ENCODE data around the gene SPSB2. TPM values are rescaled to one million over a fixed set of nuclear protein-coding genes. Genes with fewer than 3 reads are reported as not detected.

The SPSB2 gene
- total and polyA plus RNA-seq, 7 experiments from 2014 or later = 5.1 to 20.2 (median 11.2) TPM

DNA sequence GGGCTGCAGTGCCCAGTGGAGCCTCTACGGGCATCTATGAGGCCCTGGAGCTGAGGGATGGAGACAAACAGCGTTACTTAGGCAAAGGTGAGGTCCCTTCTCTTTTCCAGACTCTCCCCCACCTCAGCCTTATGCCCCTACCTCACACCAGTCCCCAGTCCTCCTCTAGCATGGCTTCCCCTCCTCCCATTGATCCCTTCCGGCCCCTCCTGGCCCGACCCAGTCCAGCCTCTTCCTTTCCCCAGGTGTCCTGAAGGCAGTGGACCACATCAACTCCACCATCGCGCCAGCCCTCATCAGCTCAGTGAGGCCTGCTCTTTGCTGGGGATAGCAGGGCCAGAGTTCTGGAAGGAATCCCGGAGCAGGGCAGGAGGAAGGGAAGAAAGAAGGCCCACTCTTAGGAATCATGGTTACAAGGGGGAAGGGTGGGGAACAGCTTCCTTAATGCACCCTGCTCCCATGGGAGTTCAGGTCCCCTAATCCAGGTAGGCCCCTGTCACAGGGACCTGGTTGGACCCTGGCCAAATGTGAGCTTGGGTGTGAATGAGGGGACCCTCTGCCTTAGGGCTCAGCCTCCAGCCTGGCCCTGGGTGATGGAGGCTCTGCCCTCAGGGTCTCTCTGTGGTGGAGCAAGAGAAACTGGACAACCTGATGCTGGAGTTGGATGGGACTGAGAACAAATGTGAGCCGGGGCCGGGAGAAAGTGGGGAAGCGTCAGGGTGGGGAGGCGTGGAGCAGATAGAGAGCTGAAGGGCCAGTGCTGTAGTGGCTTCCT is 43.5 kb upstream of the SPSB2 start:
- H3K9me3 Mint-ChIP-seq = no peaks in the 10 kb centered on the region
- intact Hi-C loops (cut with micrococcal nuclease) = no loop called here
- Histone ChIP-seq H3K4me3 (ENCODE audit: low read length) (no peak overlapping the region), H3K9me3 (ENCODE audit: control insufficient read depth in 2 of 3, low read length in 3 of 3) (no peaks in the 10 kb centered on the region), H3K36me3 (ENCODE audit: control insufficient read depth in 2 of 3, insufficient read depth in 3 of 3, low read length in 3 of 3) (peaks cover 5 to 50% (median 11%) of the 10 kb centered on the region in 3 experiments), H3K27me3 (ENCODE audit: control insufficient read depth in 2 of 2, insufficient read depth in 2 of 2, low read length in 2 of 2) (no peaks in the 10 kb centered on the region), H3K4me1 (ENCODE audit: control insufficient read depth in 2 of 2, insufficient read depth in 2 of 2, low read length in 2 of 2) (peaks cover 11 to 14% of the 10 kb centered on the region in 2 donors), H3K27ac (ENCODE audit: low read depth, low read length) (peak overlapping the region; percentile 18)
- no peak for DNase-seq
- H3K4me3 Mint-ChIP-seq = peak overlapping the region in 8 of 10 donors; percentile 52 to 100 (median 92)
- POLR2A ChIA-PET = interaction anchor here (0.6 to 5.7 kb wide), 12 partner anchors 9 to 195 kb away, joined by 3 to 50 read pairs (median 6); partner anchors contain the start of genes ATN1, C12orf57, RNU7-1 and SPSB2
- H3K4me1 Mint-ChIP-seq = peaks cover 0 to 58% (median 36%) of the 10 kb centered on the region in 7 donors
- ATAC-seq = no peak
- peak overlapping the region in 8 of 9 donors; percentile 13 to 90 (median 54) for H3K27ac Mint-ChIP-seq
- H3K36me3 Mint-ChIP-seq = peaks cover 0 to 35% (median 9%) of the 10 kb centered on the region in 5 donors
- H3K27me3 Mint-ChIP-seq = peaks cover 0 to 4% (median 0%) of the 10 kb centered on the region in 5 donors
- CTCF ChIA-PET = interaction anchor here (1.2 to 1.6 kb wide), 2 partner anchors 27 to 44 kb away, joined by 3 to 4 read pairs; partner anchors contain the start of genes C12orf57, RNU7-1 and SPSB2

DNA sequence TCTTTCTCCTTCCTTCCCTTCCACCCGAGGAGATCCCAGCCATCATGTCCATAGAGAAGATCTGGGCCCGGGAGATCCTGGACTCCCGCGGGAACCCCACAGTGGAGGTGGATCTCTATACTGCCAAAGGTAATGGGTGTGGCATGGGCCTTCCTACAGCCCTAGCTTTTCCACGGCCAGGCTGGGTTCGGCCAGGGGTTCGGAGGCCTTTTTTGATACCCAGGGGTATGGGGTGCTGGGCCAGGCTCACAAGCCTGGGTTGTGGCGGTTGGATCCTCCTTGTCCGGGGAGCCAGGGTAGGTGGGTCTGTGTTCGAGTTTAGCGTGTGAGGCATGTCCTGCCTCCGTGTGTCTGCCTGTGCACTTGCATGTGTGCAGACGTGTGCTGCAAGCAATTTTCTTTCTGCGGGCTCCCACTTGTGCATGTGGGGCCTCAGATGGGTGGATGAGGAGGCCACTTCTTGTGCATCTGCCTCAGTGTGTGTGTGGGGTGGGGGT is 42.7 kb upstream of the SPSB2 start:
- Histone ChIP-seq H3K27ac (ENCODE audit: low read depth, low read length) (peak overlapping the region; percentile 86), H3K27me3 (ENCODE audit: control insufficient read depth in 2 of 2, insufficient read depth in 2 of 2, low read length in 2 of 2) (no peaks in the 10 kb centered on the region)
- ATAC-seq = no peak

GRCh38 chr12:6914947-6915788 is 42.1 kb upstream of the SPSB2 start:
- Mint-ChIP-seq H3K4me3 (peak overlapping the region; percentile 88 to 100 (median 96)), H3K27me3 (peaks cover 0 to 4% (median 0%) of the 10 kb centered on the region in 5 donors), H3K4me1 (peaks cover 0 to 60% (median 36%) of the 10 kb centered on the region in 7 donors), H3K27ac (peak overlapping the region; percentile 86 to 99 (median 91)), H3K9me3 (no peaks in the 10 kb centered on the region), H3K36me3 (peaks cover 0 to 33% (median 9%) of the 10 kb centered on the region in 5 donors)
- peak overlapping the region; percentile 79 for H3K4me3 ChIP-seq (ENCODE audit: low read length)
- CTCF ChIA-PET = interaction anchor here (1.0 to 3.1 kb wide), 2 partner anchors 10 to 46 kb away, joined by 3 to 14 read pairs; no protein-coding TSS in a partner anchor
- peaks cover 11 to 14% of the 10 kb centered on the region in 2 donors for H3K4me1 ChIP-seq (ENCODE audit: control insufficient read depth in 2 of 2, insufficient read depth in 2 of 2, low read length in 2 of 2)
- intact Hi-C loops (cut with micrococcal nuclease) = loop anchor here (1.0 to 5.0 kb wide), 11 partner anchors 9 to 104 kb away; partner anchors contain the start of genes LRRC23 (in 2 of the 2), SPSB2 (in 2 of the 2), LPCAT3 (in 1 of the 2) and PTPN6 (in 1 of the 2)
- no peak for DNase-seq
- H3K9me3 ChIP-seq (ENCODE audit: control insufficient read depth in 2 of 3, low read length in 3 of 3) = no peaks in the 10 kb centered on the region
- peak overlapping the region; percentile 86 for H3K27ac ChIP-seq (ENCODE audit: low read depth, low read length)
- peaks cover 5 to 37% (median 11%) of the 10 kb centered on the region in 3 experiments for H3K36me3 ChIP-seq (ENCODE audit: control insufficient read depth in 2 of 3, insufficient read depth in 3 of 3, low read length in 3 of 3)
- POLR2A ChIA-PET = interaction anchor here (0.6 to 5.7 kb wide), 17 partner anchors 8 to 191 kb away, joined by 3 to 50 read pairs (median 4); partner anchors contain the start of genes C12orf57, COPS7A, LRRC23 and RNU7-1
- H3K27me3 ChIP-seq (ENCODE audit: control insufficient read depth in 2 of 2, insufficient read depth in 2 of 2, low read length in 2 of 2) = no peaks in the 10 kb centered on the region
- ATAC-seq = no peak

More for the DNA sequence above, 42.7 kb upstream of the SPSB2 start:
- H3K9me3 Mint-ChIP-seq = no peaks in the 10 kb centered on the region
- peak overlapping the region; percentile 43 to 100 (median 90) for H3K4me3 Mint-ChIP-seq
- no peak for DNase-seq
- H3K36me3 Mint-ChIP-seq = peaks cover 0 to 33% (median 9%) of the 10 kb centered on the region in 5 donors
- H3K27me3 Mint-ChIP-seq = peaks cover 0 to 4% (median 0%) of the 10 kb centered on the region in 5 donors
- H3K27ac Mint-ChIP-seq = peak overlapping the region in 7 of 9 donors; percentile 60 to 96 (median 86)
- Histone ChIP-seq H3K9me3 (ENCODE audit: control insufficient read depth in 2 of 3, low read length in 3 of 3) (no peaks in the 10 kb centered on the region), H3K36me3 (ENCODE audit: control insufficient read depth in 2 of 3, insufficient read depth in 3 of 3, low read length in 3 of 3) (peaks cover 5 to 42% (median 11%) of the 10 kb centered on the region in 3 experiments), H3K4me1 (ENCODE audit: control insufficient read depth in 2 of 2, insufficient read depth in 2 of 2, low read length in 2 of 2) (peaks cover 11 to 14% of the 10 kb centered on the region in 2 donors), H3K4me3 (ENCODE audit: low read length) (no peak overlapping the region)
- intact Hi-C loops (cut with micrococcal nuclease) = loop anchor here (2.0 kb wide), 2 partner anchors 43 to 103 kb away; partner anchors contain the start of genes LPCAT3 (in 1 of the 2) and SPSB2 (in 1 of the 2)
- ChIA-PET CTCF (interaction anchor here (3.1 kb wide), 1 partner anchor 9 kb away, joined by 14 read pairs; no protein-coding TSS in a partner anchor), POLR2A (interaction anchor here (0.7 to 5.7 kb wide), 8 partner anchors 9 to 53 kb away, joined by 3 to 50 read pairs (median 16); partner anchors contain the start of genes ATN1, C12orf57, RNU7-1 and SPSB2)
- peaks cover 0 to 60% (median 36%) of the 10 kb centered on the region in 7 donors for H3K4me1 Mint-ChIP-seq

DNA sequence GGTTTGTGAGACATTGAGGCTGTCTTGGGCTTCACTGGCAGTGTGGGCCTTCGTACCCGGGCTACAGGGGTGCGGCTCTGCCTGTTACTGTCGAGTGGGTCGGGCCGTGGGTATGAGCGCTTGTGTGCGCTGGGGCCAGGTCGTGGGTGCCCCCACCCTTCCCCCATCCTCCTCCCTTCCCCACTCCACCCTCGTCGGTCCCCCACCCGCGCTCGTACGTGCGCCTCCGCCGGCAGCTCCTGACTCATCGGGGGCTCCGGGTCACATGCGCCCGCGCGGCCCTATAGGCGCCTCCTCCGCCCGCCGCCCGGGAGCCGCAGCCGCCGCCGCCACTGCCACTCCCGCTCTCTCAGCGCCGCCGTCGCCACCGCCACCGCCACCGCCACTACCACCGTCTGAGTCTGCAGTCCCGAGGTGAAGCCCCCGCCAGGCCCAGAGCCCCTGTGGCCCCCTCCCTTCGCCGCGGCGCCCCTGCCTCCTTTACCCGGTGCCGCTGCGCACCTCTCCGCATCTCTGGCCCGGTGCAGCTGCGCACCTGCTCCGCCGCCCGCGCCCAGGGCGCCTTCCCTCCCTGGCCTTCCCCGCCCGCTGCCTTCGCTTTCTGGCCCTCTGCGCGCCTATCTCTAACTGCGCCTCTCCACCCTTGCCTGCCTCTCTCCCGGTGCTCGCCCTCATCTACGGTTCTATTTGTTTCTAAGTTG is 41.3 kb upstream of the SPSB2 start, which contains the start of gene ENO2:
Gene ENO2, plus strand, starts transcription at position 335 of the 701 bp plus-strand sequence. CDS start 1,253 bp downstream, outside the sequence.
- POLR2A ChIA-PET = interaction anchor here (0.6 to 5.7 kb wide), 21 partner anchors 7 to 225 kb away, joined by 3 to 50 read pairs (median 5); partner anchors contain the start of genes C12orf57, COPS7A, LRRC23 and RNU7-1
- H3K27ac Mint-ChIP-seq = peak within 1 kb of the TSS; percentile 86 to 99 (median 93)
- H3K4me3 Mint-ChIP-seq = peak within 1 kb of the TSS; percentile 88 to 100 (median 96)
- peaks cover 0 to 4% (median 0%) of the 10 kb centered on the region in 5 donors for H3K27me3 Mint-ChIP-seq
- H3K4me1 Mint-ChIP-seq = peaks cover 0 to 53% (median 36%) of the 10 kb centered on the region in 7 donors
- H3K36me3 Mint-ChIP-seq = peaks cover 0 to 25% (median 2%) of the 10 kb centered on the region in 5 donors
- Histone ChIP-seq H3K27ac (ENCODE audit: low read depth, low read length) (peak within 1 kb of the TSS; percentile 86), H3K27me3 (ENCODE audit: control insufficient read depth in 2 of 2, insufficient read depth in 2 of 2, low read length in 2 of 2) (no peaks in the 10 kb centered on the region), H3K36me3 (ENCODE audit: control insufficient read depth in 2 of 3, insufficient read depth in 3 of 3, low read length in 3 of 3) (peaks cover 5 to 31% (median 8%) of the 10 kb centered on the region in 3 experiments), H3K9me3 (ENCODE audit: control insufficient read depth in 2 of 3, low read length in 3 of 3) (no peaks in the 10 kb centered on the region), H3K4me1 (ENCODE audit: control insufficient read depth in 2 of 2, insufficient read depth in 2 of 2, low read length in 2 of 2) (peaks cover 11 to 14% of the 10 kb centered on the region in 2 donors), H3K4me3 (ENCODE audit: low read length) (peak within 1 kb of the TSS; percentile 79)
- CTCF ChIA-PET = interaction anchor here (1.0 to 3.1 kb wide), 2 partner anchors 11 to 45 kb away, joined by 3 to 14 read pairs; no protein-coding TSS in a partner anchor
- intact Hi-C loops (cut with micrococcal nuclease) = loop anchor here (1.0 to 5.0 kb wide), 11 partner anchors 10 to 104 kb away; partner anchors contain the start of genes LRRC23 (in 2 of the 2), SPSB2 (in 2 of the 2), LPCAT3 (in 1 of the 2) and PTPN6 (in 1 of the 2)
- peak; percentile 96 for ATAC-seq
- DNase-seq = peak; percentile 68 to 90 (median 81)
- H3K9me3 Mint-ChIP-seq = no peaks in the 10 kb centered on the region

All from naive thymus-derived CD4-positive, alpha-beta T cell (primary cell).